Neuronal stem cell (in vitro differentiated cells): ENCODE results near the gene SCN3A.

Experiments
- DNase-seq: peaks from one replicate; pipeline ENCODE4 v3.0.0-alpha.2; 2013; ENCODE audit warnings: low spot score
- H2AFZ ChIP-seq: one replicate; pipeline ENCODE4 v1.6.1; 2013; ENCODE audit warnings: mild to moderate bottlenecking, low read length, inconsistent platforms
- H2AK5ac ChIP-seq: 2 replicates; pipeline ENCODE4 v1.6.1; 2013; ENCODE audit warnings: low read depth, mild to moderate bottlenecking, inconsistent platforms, low read length, moderate library complexity, mixed read lengths
- H2BK120ac ChIP-seq: 2 replicates; pipeline ENCODE4 v1.6.1; 2013; ENCODE audit warnings: low read depth, mild to moderate bottlenecking, inconsistent platforms, low read length, moderate library complexity, mixed read lengths
- H2BK12ac ChIP-seq: one replicate; pipeline ENCODE4 v1.6.1; 2013; ENCODE audit warnings: low read length, inconsistent platforms
- H2BK15ac ChIP-seq: 2 replicates; pipeline ENCODE4 v1.6.1; 2013; ENCODE audit warnings: mild to moderate bottlenecking, low read length, inconsistent platforms, mixed read lengths
- H2BK5ac ChIP-seq: one replicate; pipeline ENCODE4 v1.6.1; 2013; ENCODE audit warnings: inconsistent platforms, mild to moderate bottlenecking, low read length, moderate library complexity
- H3K14ac ChIP-seq: one replicate; pipeline ENCODE4 v1.6.1; 2013; ENCODE audit warnings: low read length, inconsistent platforms
- H3K18ac ChIP-seq: 2 replicates; pipeline ENCODE4 v1.6.1; 2013; ENCODE audit warnings: low read length, inconsistent platforms
- H3K23ac ChIP-seq: 2 replicates; pipeline ENCODE4 v1.6.1; 2013; ENCODE audit warnings: low read depth, mild to moderate bottlenecking, mixed read lengths, low read length, inconsistent platforms; ENCODE audit not compliant: poor library complexity
- H3K27ac ChIP-seq: replicated peaks from 3 replicates; pipeline ENCODE4 v1.5.1; 2013; ENCODE audit warnings: low read length, inconsistent platforms
- H3K27me3 ChIP-seq, 3 experiments: 2 replicates each; pipeline ENCODE4 v1.6.1; 2013; ENCODE audit warnings: low read length in 3 of 3, mild to moderate bottlenecking in 2 of 3, inconsistent platforms in 1 of 3, low read depth in 1 of 3, mixed read lengths in 1 of 3, moderate library complexity in 1 of 3; ENCODE audit not compliant: control insufficient read depth in 3 of 3, insufficient read depth in 3 of 3
- H3K36me3 ChIP-seq, 2 donors: replicated peaks in 1 of 2; 2 replicates each; pipeline ENCODE4 v1.6.1; 2013; ENCODE audit warnings: low read length in 2 of 2; ENCODE audit not compliant: control insufficient read depth in 2 of 2, insufficient read depth in 2 of 2
- H3K4ac ChIP-seq: 2 replicates; pipeline ENCODE4 v1.6.1; 2013; ENCODE audit warnings: inconsistent platforms, mild to moderate bottlenecking, low read length, moderate library complexity
- H3K4me1 ChIP-seq, 2 donors: 1 replicate in 1 of 2; 2 replicates in 1 of 2; pipeline ENCODE4 v1.6.1; 2013; ENCODE audit warnings: low read length in 2 of 2, low read depth in 1 of 2; ENCODE audit not compliant: control insufficient read depth in 2 of 2, insufficient read depth in 1 of 2
- H3K4me2 ChIP-seq: one replicate; pipeline ENCODE4 v1.6.1; 2013; ENCODE audit warnings: mild to moderate bottlenecking, low read length, inconsistent platforms; ENCODE audit not compliant: insufficient read depth, poor library complexity, severe bottlenecking
- H3K4me3 ChIP-seq, 2 donors: 2 replicates each; pipeline ENCODE4 v1.5.1; 2013; ENCODE audit warnings: low read length in 2 of 2, mild to moderate bottlenecking in 2 of 2, inconsistent platforms in 1 of 2, moderate library complexity in 1 of 2
- H3K79me1 ChIP-seq: one replicate; pipeline ENCODE4 v1.6.1; 2013; ENCODE audit warnings: low read depth, mild to moderate bottlenecking, inconsistent platforms, low read length, moderate library complexity
- H3K9ac ChIP-seq: one replicate; pipeline ENCODE4 v1.6.1; 2013; ENCODE audit warnings: mild to moderate bottlenecking, low read depth, low read length, inconsistent platforms; ENCODE audit not compliant: poor library complexity
- H3K9me3 ChIP-seq, 2 donors: replicated peaks in 1 of 2; 2 replicates each; pipeline versions ENCODE3 to v1.6.1; 2013; ENCODE audit warnings: low read length in 2 of 2, mild to moderate bottlenecking in 2 of 2, inconsistent platforms in 1 of 2, low read depth in 1 of 2, mixed read lengths in 1 of 2, moderate library complexity in 1 of 2; ENCODE audit not compliant: control insufficient read depth in 2 of 2, insufficient read depth in 1 of 2
- H4K8ac ChIP-seq: one replicate; pipeline ENCODE4 v1.6.1; 2013; ENCODE audit warnings: low read depth, mild to moderate bottlenecking, inconsistent platforms, low read length, moderate library complexity
- H4K91ac ChIP-seq: one replicate; pipeline ENCODE4 v1.6.1; 2013; ENCODE audit warnings: low read length, low read depth, mild to moderate bottlenecking, inconsistent platforms; ENCODE audit not compliant: poor library complexity
- WGBS, 2 donors: extraction: QIAGEN DNeasy Blood & Tissue Kit; methylation state at CpG; one replicate each; pipeline ENCODE4 v1.1.7; 2013; ENCODE audit warnings: missing lambda C conversion rate in 2 of 2, mixed read lengths in 1 of 2; ENCODE audit not compliant: insufficient read length in 2 of 2, insufficient replicate concordance in 1 of 2; ENCODE audit errors: extremely low coverage in 2 of 2; 5-methylcytosine and 5-hydroxymethylcytosine counted together

The SCN3A gene

GRCh38 chr2:165182029-165182428 is 21.8 kb downstream of the SCN3A start:
- H3K4ac ChIP-seq = no peak overlapping the region

DNA sequence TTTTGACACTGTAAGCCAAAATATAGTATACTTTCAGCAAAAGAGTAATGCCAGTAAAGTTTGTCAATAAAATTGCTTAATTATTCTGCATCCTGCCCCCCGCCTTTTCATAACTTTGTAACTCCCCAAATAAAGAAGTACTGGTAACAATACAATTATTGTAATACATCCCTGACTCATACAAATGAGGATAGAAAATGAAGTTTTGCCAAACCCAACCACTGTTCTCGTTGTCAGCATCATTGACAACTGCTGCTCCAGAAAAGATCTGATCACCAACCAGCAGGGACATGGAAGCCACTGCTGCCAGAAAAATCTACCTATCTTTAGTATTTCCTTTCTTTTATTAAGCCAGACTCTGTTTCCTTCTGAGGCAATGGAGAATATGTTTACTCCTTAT is 27.1 kb downstream of the SCN3A start:
- Histone ChIP-seq H2BK15ac (no peak overlapping the region), H3K9ac (no peak overlapping the region), H2AFZ (no peak overlapping the region), H2AK5ac (no peak overlapping the region), H3K4me1 (no peaks in the 10 kb centered on the region), H2BK12ac (no peak overlapping the region), H3K9me3 (no peaks in the 10 kb centered on the region), H4K91ac (no peak overlapping the region), H2BK120ac (no peak overlapping the region), H3K4me2 (no peak overlapping the region), H3K79me1 (no peaks in the 10 kb centered on the region), H3K36me3 (peaks cover 0 to 14% of the 10 kb centered on the region in 2 donors), H3K27me3 (peaks cover 0 to 2% (median 0%) of the 10 kb centered on the region in 3 experiments), H2BK5ac (no peak overlapping the region), H3K18ac (no peak overlapping the region), H4K8ac (no peak overlapping the region), H3K4ac (no peak overlapping the region), H3K14ac (no peak overlapping the region), H3K23ac (no peak overlapping the region), H3K27ac (no peak overlapping the region), H3K4me3 (no peak overlapping the region)
- no peak for DNase-seq
- no CpG with 5 or more reads among the region's 2 CpGs for WGBS, 2 donors

More at GRCh38 chr2:165182029-165182428, 21.8 kb downstream of the SCN3A start:
- H3K23ac ChIP-seq = no peak overlapping the region
- H3K4me1 ChIP-seq = no peaks in the 10 kb centered on the region
- no peaks in the 10 kb centered on the region for H3K79me1 ChIP-seq
- H3K14ac ChIP-seq = no peak overlapping the region
- H4K91ac ChIP-seq = no peak overlapping the region
- H4K8ac ChIP-seq = no peak overlapping the region
- H3K27ac ChIP-seq = no peak overlapping the region
- no peak overlapping the region for H3K18ac ChIP-seq
- H2BK12ac ChIP-seq = no peak overlapping the region
- no peak overlapping the region for H2AK5ac ChIP-seq
- no peak overlapping the region for H2BK120ac ChIP-seq
- DNase-seq = no peak
- H3K4me2 ChIP-seq = no peak overlapping the region
- no peak overlapping the region for H2BK15ac ChIP-seq
- H3K9ac ChIP-seq = no peak overlapping the region
- WGBS, 2 donors = no CpG with 5 or more reads among the region's 2 CpGs
- no peak overlapping the region for H2AFZ ChIP-seq
- no peak overlapping the region for H3K4me3 ChIP-seq
- H3K27me3 ChIP-seq = peaks cover 0 to 2% (median 0%) of the 10 kb centered on the region in 3 experiments
- no peak overlapping the region for H2BK5ac ChIP-seq
- H3K9me3 ChIP-seq = no peaks in the 10 kb centered on the region
- no peaks in the 10 kb centered on the region for H3K36me3 ChIP-seq

GRCh38 chr2:165173215-165173614 is 30.6 kb downstream of the SCN3A start:
- Histone ChIP-seq H3K27ac (no peak overlapping the region), H3K18ac (no peak overlapping the region), H3K36me3 (peaks cover 0 to 14% of the 10 kb centered on the region in 2 donors), H2BK15ac (no peak overlapping the region), H3K9me3 (no peaks in the 10 kb centered on the region), H3K14ac (no peak overlapping the region), H3K4ac (no peak overlapping the region), H2BK5ac (no peak overlapping the region), H2AFZ (no peak overlapping the region), H2BK120ac (no peak overlapping the region), H2BK12ac (no peak overlapping the region), H3K4me1 (no peaks in the 10 kb centered on the region), H3K9ac (no peak overlapping the region), H2AK5ac (no peak overlapping the region), H4K8ac (no peak overlapping the region), H3K79me1 (no peaks in the 10 kb centered on the region), H3K4me2 (no peak overlapping the region), H3K23ac (no peak overlapping the region), H4K91ac (no peak overlapping the region), H3K4me3 (no peak overlapping the region), H3K27me3 (no peaks in the 10 kb centered on the region)
- WGBS, 2 donors = no CpG with 5 or more reads among the region's 1 CpG
- DNase-seq = no peak

- Histone ChIP-seq H3K4me1 (no peaks in the 10 kb centered on the region), H3K79me1 (no peaks in the 10 kb centered on the region), H2AK5ac (no peak overlapping the region), H3K4me3 (no peak overlapping the region), H3K9me3 (no peaks in the 10 kb centered on the region), H2BK120ac (no peak overlapping the region), H2BK12ac (no peak overlapping the region), H3K18ac (no peak overlapping the region), H3K4ac (no peak overlapping the region), H3K36me3 (peaks cover 0 to 2% of the 10 kb centered on the region in 2 donors), H4K91ac (no peak overlapping the region), H3K9ac (no peak overlapping the region), H2BK5ac (no peak overlapping the region), H2BK15ac (no peak overlapping the region), H3K23ac (no peak overlapping the region), H3K27ac (no peak overlapping the region), H3K14ac (no peak overlapping the region), H4K8ac (no peak overlapping the region), H3K4me2 (no peak overlapping the region), H3K27me3 (no peaks in the 10 kb centered on the region), H2AFZ (no peak overlapping the region)
- DNase-seq = no peak
- no CpG with 5 or more reads among the region's 4 CpGs for whole genome bisulfite sequencing, 2 donors
These were observed 39.6 kb downstream of the SCN3A start for GRCh38 chr2:165164201-165164600.
